VCaP (cell line): ENCODE measurements around the gene COX7B.
A peak's percentile ranks its signal among the peaks of the same experiment; 100 is the strongest.
"Not testable (repeated sequence)": the region's sequence is repeated elsewhere in the genome, so short reads cannot be mapped to it uniquely, and the experiment has no call there.

ENCODE experiments used
- H3K27ac ChIP-seq: fragments of 450-650 bp; 2 replicates; pipeline ENCODE4 v1.5.1; 2017
- CTCF ChIP-seq: fragments of 450-650 bp; conservative IDR thresholded peaks from 2 replicates; pipeline ENCODE4 v1.5.1; 2017; ENCODE audit warnings: mild to moderate bottlenecking, moderate library complexity

Gene COX7B

DNA sequence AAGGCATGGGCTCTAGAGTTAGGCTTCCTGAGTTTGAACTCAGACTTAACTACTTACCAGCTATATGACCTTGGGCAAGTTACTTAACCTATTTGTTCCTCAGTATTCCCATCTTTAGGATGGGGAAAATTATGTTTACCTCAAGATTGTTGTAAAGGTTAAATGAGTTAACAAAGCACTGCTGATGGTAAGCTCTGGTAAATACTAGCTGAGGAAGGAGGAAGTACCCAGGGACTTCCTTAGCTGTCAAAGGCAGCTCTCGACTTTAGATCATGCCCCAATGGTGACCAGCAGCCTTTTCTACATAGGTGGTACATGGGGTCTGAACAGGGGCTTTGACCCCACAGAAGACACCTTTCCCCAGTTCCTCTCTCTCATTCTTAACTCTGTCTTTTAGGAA lies 31.3 kb downstream of the COX7B start:
- no peak for TF ChIP-seq CTCF
- no peak overlapping the region for H3K27ac ChIP-seq

- no peak for TF ChIP-seq CTCF
- peak overlapping the region; percentile 72 for H3K27ac ChIP-seq
Observed at GRCh38 chrX:77935886-77936285, 36.6 kb downstream of the COX7B start.

DNA sequence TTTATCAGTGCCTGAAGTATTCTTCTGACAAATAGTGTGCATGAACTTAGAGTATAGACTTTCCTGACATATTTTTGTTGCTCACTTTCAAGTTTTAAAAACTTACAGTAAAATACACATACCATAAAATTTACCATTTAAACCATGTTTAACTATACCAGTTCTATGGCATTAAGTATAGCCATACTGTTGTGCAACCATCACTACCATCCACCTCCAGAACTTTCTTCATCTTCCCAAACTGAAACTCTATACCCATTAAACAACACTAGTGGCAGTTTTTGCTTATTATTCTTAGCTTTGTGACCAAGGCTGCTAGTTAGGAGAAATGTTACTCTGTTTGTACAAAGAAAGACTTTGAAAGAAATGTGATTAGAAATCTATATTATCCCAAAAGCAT lies 37.0 kb downstream of the COX7B start:
- peak overlapping the region; percentile 72 for H3K27ac ChIP-seq
- no peak for TF ChIP-seq CTCF

- TF ChIP-seq CTCF, result no peak
- peak overlapping the region; percentile 72 for H3K27ac ChIP-seq
Observed at GRCh38 chrX:77937291-77937690, 38.0 kb downstream of the COX7B start.

- no peak for TF ChIP-seq CTCF
- H3K27ac ChIP-seq, result peak overlapping the region; percentile 72
Observed at GRCh38 chrX:77938083-77938680, 38.9 kb downstream of the COX7B start.

GRCh38 chrX:77945031-77945430 lies 45.8 kb downstream of the COX7B start:
- not testable (repeated sequence) for H3K27ac ChIP-seq

DNA sequence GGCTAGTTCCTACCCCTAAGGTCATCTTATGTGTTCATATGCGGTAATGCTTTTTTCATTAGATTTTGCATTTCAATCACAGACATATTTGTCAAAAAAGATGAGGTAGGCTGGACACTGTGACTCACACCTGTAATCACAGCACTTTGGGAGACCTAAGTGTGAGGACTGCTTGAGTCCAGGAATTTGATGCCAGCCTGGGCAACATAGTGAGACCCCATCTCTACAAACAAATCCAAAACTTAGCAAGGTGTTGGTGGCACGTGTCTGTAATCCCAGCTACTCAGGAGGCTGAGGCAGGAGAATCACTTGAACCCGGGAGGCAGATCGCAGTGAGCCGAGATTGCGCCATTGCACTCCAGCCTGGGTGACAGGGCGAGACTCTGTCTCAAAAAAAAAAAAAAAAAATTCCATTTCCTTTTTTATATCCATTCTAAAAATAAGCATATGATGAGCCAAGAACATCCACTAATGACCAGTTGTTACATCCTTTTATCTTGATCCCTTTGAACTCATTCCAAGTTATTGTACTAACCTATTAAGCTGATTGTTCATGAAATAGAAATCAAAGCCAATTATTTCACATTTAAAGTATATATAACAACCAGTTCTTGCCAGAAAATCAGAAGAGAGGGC lies 46.8 kb downstream of the COX7B start:
- no peak for TF ChIP-seq CTCF
- H3K27ac ChIP-seq, result no peak overlapping the region

DNA sequence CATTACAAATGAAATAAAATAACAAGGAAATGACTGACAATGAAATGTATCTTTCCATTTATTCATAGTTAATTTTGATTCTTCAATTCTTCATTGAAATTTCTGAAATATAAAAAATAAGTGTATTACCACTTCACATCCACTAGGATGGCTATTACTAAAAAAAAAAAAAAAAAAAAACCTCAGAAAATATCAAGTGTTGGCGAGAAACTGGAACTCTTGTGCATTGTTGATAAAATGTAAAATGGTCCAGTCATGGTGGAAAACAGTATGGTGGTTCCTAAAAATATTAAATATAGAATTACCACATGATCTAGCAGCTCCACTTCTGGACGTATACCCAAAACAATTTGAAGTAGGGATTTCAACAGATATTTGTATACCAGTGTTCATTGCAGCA lies 47.3 kb downstream of the COX7B start:
- no peak for TF ChIP-seq CTCF

More for the DNA sequence above, 47.3 kb downstream of the COX7B start:
- H3K27ac ChIP-seq, result no peak overlapping the region
